ENCODE results near the gene POP4.

GRCh38 chr19:29564574-29565005 lies 41.5 kb upstream of the POP4 start:
- TF ChIP-seq CTCF (IDR thresholded peaks at IDR 0.05; ENCODE audit: low read length) (no peak), EZH2 (IDR thresholded peaks at IDR 0.05; ENCODE audit: borderline replicate concordance, low read length) (no peak)
